Measurements from ENCODE around the gene PLA2G5.

DNA sequence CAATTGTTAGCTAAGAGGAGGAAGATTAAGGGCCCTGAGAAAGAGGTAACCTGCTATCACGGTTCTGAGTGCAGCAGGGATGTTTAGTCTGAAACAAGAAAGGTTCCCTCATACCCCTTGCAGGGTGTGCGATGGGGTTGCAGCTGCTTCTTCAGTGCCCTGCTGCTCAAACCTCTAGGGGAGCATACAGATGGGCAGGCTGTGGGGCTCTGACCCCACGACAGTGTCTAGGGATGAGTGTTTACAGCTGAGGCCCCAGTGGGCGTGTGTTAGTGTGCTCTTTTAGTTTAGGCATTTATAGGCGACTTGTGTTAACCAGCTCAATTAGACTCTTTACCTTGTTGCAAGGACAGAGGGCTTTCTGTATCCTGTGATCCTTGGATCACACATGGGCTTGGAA lies 41.3 kb upstream of the PLA2G5 start:
- TF ChIP-seq CTCF (IDR thresholded peaks at IDR 0.05): no peak
- TF ChIP-seq POLR2A (IDR thresholded peaks at IDR 0.05): no peak

Data from body of pancreas (tissue), 4 donors.